HG03159 (cell line): ENCODE measurements around the gene CGNL1.
A peak's percentile ranks its signal among the peaks of the same experiment; 100 is the strongest.

Source experiments
- ATAC-seq: cut with Tn5 transposase; IDR thresholded peaks from one replicate; pipeline ENCODE4 v1.9.1; 2021; ENCODE audit warnings: mild to moderate bottlenecking, moderate library complexity; ENCODE audit not compliant: unreplicated experiment

CGNL1 gene

DNA sequence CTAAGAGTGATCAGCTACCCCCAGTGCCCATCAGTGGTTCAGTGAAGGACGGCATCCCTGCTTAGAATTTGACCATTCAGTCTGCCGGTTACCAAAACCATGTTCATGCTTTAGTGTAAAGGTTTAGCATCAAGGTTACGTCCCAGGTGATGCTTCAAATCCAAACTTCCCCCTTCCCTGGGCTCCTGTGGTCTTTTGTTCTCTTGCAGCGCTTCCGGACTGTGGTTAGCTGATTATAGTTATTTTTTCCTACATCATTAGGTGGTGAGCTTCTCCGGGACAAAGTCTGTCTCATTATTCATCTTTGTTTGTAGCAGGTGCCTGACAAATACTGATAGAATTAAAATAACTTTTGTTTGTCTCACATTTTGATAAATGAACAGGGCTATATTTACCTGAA is 187.1 kb downstream of the CGNL1 start:
- no peak for ATAC-seq

DNA sequence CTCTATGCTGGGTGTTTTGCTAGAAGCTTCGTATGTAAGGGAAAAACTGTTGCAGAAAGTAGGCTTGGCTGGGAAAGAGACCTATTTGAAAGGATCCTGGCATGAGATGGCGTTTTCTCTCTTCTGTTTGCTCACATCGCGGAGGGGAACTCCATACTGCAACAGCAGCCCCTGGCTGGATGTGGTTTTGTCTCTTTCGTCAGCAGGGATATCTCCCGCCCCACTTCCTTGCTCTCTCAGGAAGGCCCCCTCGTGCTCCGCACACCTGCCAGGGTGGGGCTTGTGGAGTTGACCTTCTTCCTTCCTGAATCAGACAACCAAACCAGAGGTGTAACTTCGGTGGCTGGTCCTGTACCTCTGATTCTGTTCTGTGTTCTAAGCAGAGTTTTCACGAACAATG is 189.0 kb downstream of the CGNL1 start:
- no peak for ATAC-seq

DNA sequence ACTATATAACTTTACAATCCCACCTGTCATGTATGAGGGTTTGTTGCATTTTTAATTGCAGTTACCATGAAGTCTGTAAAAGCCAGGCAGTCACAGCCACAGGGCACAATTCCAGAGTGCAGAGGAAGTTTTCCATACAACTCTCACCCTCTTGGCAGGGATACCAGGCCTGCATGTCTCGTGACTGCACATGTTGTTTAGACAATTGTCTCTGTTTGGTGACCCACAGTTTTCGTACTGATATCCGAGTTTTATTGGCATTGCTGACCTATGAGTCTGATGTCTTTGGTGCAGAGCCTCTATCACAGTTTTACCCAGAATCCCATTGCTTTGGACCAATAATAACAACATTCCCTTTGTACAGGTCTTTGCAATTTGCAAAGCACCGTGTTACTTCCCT is 190.5 kb downstream of the CGNL1 start:
- no peak for ATAC-seq

DNA sequence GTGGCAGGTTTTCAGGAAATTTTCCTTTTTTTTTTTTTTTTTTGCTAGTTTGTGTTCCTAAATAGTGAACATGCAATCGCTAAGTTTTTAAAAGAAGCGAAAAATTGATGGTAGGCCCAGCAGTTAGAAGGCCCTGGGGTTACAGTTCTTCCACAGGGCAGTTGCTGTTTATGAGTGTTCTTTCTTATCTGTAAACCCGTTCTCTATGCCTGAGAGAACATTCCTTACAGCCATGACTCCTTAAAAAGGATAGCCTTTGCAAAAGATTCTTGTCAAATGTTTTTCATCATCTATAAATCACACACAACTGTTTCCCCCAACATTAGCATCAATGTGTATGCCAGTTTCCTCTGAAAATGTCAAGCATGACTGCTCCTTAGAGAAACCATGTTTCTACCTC is 191.6 kb downstream of the CGNL1 start:
- ATAC-seq: no peak

DNA sequence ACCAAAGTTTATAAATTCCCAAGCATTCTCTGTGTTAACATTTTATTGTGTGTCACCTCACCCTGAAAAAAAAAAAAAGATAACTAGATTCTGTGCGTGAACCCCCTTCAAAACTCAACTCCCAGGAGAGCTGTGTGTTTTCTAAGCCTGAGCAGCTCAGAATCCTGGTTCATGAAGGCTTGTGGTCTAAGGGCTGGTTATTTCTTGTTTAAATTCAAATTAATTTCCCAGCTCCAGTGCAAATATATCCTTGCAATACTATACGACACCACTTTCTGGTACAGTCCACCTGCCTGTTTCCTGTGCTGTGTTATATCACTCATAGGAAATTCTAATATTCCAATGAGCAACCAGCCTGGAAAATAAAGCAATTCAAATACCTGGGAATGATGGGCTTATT is 192.0 kb downstream of the CGNL1 start:
- no peak for ATAC-seq

DNA sequence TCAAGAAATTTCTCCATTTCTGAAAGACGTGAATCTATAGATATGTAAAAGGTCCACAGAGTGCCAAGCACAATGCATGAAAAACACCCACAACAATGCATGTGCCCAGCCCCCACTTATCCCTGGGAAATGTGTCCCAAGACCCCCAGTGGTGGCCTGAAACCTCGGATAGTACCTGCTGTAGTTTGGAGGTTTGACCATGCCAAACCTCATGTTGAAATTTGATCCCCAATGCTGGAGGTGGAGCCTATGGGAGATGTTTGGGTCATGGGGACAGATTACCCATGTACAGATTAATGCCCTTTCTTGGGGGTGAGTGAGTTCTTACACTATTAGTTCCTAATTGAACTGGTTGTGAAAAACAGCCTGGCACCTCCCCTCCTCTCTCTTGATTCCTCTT is 194.0 kb downstream of the CGNL1 start:
- ATAC-seq: no peak

DNA sequence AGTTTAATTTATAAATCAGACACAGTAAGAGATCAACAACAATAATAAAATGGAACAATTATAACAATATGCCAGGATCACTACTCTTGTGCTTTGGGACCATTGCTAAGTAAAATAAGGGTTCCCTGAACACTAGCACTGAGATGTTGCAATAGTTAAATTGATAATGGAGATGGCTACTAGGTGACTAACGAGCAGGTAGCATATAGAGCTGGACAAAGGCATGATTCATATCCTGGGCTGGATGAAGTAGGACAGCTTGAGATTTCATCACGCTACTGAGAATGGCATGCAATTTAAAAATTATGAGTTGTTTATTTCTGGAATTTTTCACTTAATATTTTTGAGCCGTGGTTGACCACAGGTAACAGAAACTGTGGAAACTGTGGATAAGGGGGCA is 194.7 kb downstream of the CGNL1 start:
- no peak for ATAC-seq

DNA sequence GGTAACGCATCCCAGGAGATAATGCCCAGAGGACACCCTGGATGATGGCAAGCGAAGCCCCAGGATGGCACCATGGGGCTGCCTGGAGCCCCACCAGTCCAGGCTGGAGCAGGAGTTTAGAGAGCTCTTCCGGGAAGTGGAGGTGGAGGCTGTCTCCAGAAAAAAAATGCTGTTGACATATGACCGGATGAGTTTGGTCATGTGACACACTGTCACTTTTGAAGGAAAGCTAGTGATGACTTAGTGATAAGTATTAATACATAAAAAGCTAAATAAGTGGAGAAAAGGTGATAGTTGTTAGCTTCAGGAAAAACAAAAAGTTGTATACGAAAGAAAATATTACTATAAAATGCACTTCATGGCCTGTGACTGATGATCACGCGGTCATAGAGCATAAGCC is 195.4 kb downstream of the CGNL1 start:
- ATAC-seq: no peak

DNA sequence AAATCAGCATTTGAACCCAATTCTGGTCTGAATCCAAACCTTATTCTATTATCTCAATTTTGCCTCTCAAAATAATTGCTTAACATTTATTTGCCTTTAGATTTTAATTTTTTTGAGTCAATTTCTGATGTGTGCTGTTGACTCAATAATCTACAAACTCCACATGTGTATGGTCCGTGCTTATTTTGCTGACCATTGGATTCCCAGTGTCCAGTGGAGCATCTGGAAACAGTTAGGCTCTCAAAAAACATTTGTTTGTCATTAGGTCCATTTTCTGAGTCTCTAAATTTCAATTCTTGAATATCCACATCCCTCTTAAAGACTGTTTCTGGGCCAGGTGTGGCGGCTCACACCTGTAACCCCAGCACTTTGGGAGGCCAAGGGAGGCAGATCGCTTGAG is 196.2 kb downstream of the CGNL1 start:
- ATAC-seq: no peak

DNA sequence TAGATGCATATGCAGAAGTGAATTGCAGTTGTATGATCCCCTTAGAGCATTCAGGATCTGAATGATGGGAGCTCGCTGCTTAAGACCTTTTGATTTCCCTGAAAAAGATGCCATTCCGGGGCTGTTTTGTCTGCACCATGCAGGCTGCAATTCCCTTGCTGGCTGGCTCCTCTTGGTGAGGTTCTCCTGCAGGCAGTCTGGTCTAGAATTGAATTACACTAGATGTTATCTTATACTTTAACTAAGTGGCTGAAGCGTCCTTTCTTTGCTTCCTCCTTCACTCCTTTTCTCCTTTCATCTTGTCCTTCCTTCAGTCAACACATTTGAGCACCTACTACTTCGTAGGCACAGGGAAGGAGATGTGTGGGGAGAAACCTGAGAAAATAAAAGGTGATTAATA is 196.8 kb downstream of the CGNL1 start:
- ATAC-seq: no peak

DNA sequence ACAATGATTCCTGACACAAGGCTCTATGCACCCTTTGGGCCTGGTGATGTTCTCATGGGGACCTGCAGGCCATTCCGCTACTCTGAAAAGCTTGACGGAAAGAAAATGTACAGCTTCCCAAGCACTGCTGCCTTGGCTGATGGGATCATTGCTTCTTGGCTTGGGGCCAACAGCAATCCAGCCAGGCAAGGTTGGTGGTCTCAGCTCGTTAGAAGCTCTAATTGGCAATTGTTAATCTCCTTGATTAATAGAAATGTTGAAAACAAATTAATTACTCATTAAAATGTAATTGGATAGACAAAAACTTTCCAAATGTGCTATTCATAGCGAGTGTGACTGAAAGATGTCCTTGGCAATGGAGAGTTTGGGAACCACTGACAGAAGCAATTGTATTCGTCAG is 199.1 kb downstream of the CGNL1 start:
- ATAC-seq: no peak

DNA sequence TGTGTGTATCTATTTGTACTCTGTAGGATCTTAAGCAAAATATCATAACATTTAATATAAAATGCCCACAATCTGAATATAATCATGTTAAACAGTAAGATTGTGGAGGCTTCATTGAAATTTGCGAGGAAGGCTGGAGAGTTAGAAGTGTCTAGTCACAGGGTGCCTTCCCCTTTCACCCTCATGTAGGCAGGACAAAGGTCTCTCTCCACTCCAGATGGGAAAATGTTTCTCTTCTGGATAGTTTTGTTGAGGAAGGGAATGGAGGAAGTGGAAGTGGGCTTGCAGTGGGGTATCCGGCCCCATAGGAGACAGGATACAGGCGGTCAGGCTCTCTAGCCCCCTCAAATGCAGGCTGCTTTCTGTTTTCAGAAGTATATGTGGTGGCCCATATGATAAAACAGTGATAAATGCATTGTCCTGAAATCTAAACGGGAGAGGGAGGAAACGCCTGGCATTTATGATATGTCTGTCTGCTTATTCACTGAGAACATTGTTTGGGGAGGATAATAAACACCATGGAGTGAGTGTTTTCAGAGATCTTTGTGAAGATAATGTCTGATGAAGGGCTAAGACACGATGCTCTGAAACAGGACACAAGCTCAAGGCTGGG is 202.1 kb downstream of the CGNL1 start:
- no peak for ATAC-seq

DNA sequence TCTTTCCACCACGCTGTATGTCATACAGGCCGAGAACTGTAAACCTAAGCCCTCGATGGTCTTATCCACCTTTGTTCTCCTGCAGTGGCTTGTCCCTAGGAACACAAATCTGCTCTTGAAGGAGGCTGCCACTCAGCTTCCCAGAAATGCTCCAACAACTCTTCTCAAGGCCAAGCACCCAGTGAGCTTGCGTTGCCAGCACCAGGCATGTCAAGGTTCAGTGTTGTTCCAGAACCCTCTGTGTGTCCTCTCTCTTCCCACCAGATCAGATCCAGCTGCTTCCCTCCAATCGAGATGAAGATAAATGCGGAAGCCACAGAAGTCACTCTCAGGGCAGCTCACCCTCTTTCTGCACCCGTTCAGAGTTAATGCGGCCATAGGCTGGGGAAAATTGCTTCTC is 204.1 kb downstream of the CGNL1 start:
- no peak for ATAC-seq

DNA sequence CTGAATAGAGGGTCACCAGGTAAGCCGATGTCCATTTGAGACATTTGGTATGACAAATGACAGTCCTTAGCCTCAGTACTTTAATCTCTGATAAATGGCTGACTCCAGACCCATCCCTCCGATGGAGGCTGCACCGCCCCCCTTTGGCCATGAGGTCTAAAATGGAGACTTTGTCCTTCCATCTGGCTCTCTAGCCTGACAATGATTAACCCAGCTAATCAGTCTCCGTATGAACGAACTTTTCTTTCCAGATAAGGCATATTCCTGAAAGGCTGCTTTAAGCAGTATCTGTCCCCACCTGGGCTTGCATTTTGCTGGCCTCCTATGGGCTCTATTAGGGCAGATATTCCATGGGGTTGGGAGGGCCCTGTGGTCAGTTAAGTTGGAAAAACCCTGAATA is 204.6 kb downstream of the CGNL1 start:
- no peak for ATAC-seq

DNA sequence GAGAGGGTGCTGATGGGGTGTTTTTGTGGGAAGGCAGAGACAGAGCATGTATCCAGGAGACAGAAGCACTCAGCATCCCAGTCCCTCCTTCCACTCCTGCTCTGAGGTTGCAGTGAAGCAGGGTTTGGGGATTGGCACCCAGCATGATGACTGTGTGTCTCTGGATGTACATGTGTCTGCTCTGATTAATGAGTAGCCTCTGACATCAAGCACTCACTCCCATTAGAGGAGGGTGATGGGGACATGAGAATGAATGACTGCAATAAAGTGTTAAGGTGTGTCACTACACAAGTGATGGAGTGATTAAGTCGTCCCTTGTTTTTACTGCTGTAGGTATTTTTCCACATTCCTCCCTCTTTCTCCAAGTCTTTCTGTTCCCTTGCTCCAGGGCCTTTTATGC is 205.8 kb downstream of the CGNL1 start:
- ATAC-seq: no peak

DNA sequence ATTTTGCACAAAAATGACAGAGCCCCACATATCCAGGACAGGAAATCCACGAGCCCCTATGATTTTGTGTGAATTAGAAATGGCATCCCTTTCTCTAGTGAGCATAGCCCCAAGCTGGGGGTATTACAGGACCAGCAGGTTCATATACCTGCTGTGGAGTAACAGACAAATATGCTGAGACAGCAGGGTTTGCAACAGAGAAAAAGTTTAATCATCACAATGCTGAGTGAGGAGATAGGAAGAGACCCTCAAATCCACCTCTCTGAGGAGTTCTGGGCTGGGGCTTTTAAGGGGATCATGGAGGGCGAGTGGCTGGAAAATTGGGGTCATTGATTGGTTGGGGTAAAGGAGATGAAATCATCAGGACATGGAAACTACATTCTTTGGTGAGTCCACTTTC is 207.0 kb downstream of the CGNL1 start:
- ATAC-seq: no peak

DNA sequence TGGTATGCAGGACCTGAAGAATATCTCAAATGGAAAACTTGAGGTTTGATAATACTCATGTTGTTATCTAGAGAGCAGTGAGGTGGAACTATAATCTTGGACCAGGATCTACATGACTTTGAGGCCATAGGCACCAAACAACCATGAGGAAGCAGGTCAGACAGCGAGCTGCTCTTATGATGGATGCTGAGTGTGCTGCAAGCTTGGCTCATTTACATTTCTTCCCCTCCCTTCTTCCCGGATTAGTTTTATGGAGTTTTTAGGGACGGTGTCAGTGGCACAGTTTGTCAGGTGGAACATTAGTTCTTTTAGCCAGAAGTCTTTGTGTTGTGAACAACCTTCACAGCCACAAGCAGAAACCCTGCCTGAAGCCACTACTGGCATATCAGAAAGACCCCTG is 207.4 kb downstream of the CGNL1 start:
- ATAC-seq: no peak

DNA sequence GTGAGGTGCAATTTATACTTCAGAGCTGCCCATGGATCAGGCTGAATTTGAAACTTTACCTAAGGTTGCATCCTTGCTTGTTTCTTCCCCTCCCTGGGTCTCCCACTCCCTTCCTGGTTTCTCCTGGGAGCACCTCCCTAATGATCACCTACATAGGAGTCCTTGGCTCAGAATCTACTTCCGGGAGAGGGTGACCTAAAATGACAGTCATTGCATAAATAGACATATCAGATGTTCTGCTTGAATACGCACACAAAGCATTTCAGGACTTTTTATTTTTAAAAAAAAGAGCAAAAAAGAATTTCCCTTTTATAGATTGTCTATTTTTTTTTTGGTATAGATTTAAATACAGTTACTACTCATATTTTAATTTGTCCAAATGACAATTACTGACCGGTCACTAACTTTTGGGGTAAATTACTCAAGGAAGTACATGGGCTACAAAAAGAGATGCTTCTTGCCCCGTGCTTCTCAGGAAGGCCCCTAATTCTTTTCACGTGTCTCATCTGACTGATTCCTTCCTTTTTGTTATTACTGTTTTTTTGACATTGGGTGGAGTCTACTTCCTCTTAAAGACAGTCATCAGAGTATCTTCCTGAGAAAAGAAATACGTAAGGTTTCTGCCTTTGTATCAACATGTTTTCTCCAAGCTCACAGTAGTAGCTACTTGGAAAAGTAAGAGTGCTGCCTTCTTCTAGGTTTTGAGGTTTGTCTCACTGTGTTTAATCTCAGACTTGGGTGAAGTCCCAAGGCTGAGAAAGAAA is 210.5 kb downstream of the CGNL1 start:
- peak; percentile 49 for ATAC-seq

DNA sequence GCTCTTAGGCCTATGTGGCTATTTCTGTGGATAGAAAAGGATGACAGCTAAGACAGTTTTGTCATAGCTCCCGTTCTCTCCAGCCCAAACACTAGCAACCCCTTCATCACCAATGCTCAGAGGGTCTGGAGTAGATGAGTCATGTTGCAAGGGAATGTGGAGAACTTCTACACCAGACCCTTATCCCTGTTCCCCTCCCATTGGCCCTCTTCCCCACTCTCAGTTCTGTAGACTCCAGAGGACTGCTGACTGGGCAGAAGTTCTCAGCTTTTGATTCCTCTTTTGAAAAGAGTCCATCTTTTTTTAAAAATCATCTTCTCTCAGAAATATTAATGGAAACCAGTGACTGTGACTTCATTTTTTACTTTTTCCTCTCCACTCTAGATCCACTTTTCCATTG is 213.0 kb downstream of the CGNL1 start:
- ATAC-seq: no peak

DNA sequence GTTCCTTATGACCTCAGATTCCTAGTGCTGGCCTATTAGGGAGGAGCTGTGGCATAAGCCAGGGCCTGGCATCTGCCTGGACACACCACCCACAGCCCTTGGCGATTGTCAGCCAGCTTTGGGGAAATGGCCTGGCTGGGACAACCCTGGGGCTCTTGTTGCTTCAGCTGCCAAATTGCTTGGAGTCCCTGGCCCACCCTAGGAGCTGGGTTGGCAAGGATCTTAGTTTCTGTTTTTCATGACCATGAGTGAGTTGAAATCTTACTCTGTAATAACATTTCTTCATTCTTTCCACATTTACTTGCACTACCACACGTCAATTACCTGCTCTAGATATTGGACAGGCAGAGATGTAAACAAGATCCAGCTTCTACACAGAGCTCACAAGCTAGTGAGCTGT is 213.4 kb downstream of the CGNL1 start:
- ATAC-seq: no peak

DNA sequence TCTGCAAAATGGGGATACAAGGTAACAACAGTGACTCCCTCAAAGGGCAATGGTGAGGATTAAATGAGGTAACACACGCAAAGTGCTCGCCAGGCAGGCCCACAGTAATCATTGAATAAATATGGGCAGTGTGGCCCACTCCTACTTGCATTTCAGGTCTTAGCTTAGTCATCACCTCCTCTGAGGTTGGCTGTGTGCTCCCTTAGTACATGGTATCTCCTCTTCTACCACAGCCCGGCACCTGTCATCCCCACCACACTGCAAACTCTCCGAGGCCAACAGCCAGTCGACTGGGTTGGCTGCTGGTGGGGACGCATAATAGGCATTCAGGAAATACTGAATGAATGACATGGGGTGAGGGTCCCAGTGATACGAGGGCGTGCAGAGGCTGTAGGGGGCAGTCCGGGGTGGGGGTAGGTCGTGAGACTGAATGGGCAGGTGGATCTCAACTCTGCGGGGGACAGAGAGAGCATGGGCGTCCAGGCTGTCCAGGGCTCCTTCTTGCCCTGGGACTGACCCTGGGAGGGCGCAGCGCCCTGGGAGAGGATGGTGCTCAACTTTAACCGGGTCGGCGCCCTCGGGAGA is 215.0 kb downstream of the CGNL1 start:
- ATAC-seq: no peak

DNA sequence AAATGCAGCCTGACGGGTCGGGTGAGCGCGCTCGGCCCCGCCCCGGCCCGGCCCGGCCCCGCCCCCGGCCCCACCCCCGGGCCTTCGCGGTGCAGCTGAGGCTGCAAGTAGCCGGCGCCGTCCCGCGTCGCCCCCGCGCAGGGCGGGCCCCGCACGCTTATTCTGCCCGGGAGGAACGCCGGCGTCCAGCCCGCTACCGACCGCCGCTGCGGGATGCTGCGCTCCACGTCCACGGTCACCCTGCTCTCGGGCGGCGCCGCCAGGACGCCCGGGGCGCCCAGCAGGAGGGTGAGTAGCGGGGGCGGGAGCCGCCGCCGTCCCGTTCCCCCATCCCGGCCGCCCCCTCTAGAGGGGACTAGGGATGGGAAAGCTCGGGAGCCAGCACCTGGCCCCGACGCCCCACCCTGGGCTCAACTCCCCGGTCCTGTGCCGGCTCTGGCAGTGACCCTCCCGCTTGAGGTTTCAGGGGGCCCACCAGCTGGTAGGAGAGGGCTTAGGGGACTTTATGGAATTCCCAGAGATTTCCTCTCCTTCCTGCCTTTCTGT is 215.6 kb downstream of the CGNL1 start, which contains the start of gene MYZAP:
MYZAP (plus strand) TSS at position 83 of the 546 bp plus-strand sequence; CDS start at position 214, 131 bp downstream.
- ATAC-seq: no peak
